Liver (tissue), 9 donors: Measurements from ENCODE around the gene PIGL. TPM values are rescaled to one million over a fixed set of nuclear protein-coding genes. Genes with fewer than 3 reads are reported as not detected.

Experiments
- DNase-seq: peaks from one replicate; pipeline ENCODE4 v3.0.0-alpha.2; 2017; ENCODE audit warnings: low spot score
- H3K27ac ChIP-seq, 2 donors: one replicate each; pipeline ENCODE4 v1.7.0; 2013; ENCODE audit warnings: inconsistent platforms in 2 of 2, low read length in 2 of 2, control low read depth in 1 of 2, low read depth in 1 of 2, mild to moderate bottlenecking in 1 of 2
- H3K27me3 ChIP-seq, 4 donors: one replicate each; pipeline versions ENCODE4 v1.6.1 to v1.7.0; 2013; ENCODE audit warnings: low read length in 3 of 4, inconsistent platforms in 1 of 4, mild to moderate bottlenecking in 1 of 4, moderate library complexity in 1 of 4; ENCODE audit not compliant: control insufficient read depth in 4 of 4, insufficient read depth in 4 of 4
- H3K36me3 ChIP-seq, 4 donors: one replicate each; pipeline versions ENCODE4 v1.6.1 to v1.7.0; 2013; ENCODE audit warnings: low read length in 3 of 4, mild to moderate bottlenecking in 3 of 4, low read depth in 1 of 4, moderate library complexity in 1 of 4; ENCODE audit not compliant: control insufficient read depth in 4 of 4, insufficient read depth in 3 of 4
- H3K4me1 ChIP-seq, 4 donors: one replicate each; pipeline versions ENCODE4 v1.6.1 to v1.7.0; 2013; ENCODE audit warnings: low read length in 3 of 4, mild to moderate bottlenecking in 3 of 4, moderate library complexity in 1 of 4; ENCODE audit not compliant: control insufficient read depth in 4 of 4, insufficient read depth in 4 of 4
- H3K4me3 ChIP-seq, 3 donors: one replicate each; pipeline versions ENCODE4 v1.6.1 to v1.7.0; 2013; ENCODE audit warnings: low read length in 3 of 3, control low read depth in 1 of 3, low read depth in 1 of 3, mild to moderate bottlenecking in 1 of 3
- H3K9ac ChIP-seq, 2 donors: one replicate each; pipeline ENCODE4 v1.7.0; 2013; ENCODE audit warnings: low read length in 2 of 2, mild to moderate bottlenecking in 2 of 2, moderate library complexity in 2 of 2, control low read depth in 1 of 2, low read depth in 1 of 2
- H3K9me3 ChIP-seq, 4 donors: one replicate each; pipeline versions ENCODE4 v1.6.1 to v1.7.0; 2013; ENCODE audit warnings: low read length in 3 of 4; ENCODE audit not compliant: control insufficient read depth in 4 of 4
- CTCF ChIP-seq: fragments of 150-350 bp; IDR thresholded peaks from 2 replicates; pipeline ENCODE4 v1.5.1; 2017; ENCODE audit warnings: improper control_type of control experiment, low read depth, low read length; ENCODE audit not compliant: missing input control
- EGR1 ChIP-seq, 2 donors: IDR thresholded peaks; 2 replicates each; pipeline ENCODE4 v1.6.1; 2016 to 2018; ENCODE audit warnings: antibody characterized with exemption in 2 of 2, low read depth in 2 of 2
- FOXA1 ChIP-seq: IDR thresholded peaks from 2 replicates; pipeline ENCODE4 v1.6.1; 2016; ENCODE audit warnings: antibody characterized with exemption
- FOXA2 ChIP-seq: IDR thresholded peaks from 2 replicates; pipeline ENCODE4 v1.6.1; 2016; ENCODE audit warnings: antibody characterized with exemption
- GABPA ChIP-seq, 2 donors: IDR thresholded peaks in 1 of 2; conservative IDR thresholded peaks in 1 of 2; 2 replicates each; pipeline ENCODE4 v1.6.1; 2016; ENCODE audit warnings: antibody characterized with exemption in 2 of 2, mild to moderate bottlenecking in 1 of 2, moderate library complexity in 1 of 2
- HNF4A ChIP-seq, 2 donors: conservative IDR thresholded peaks; 2 replicates each; pipeline ENCODE4 v1.6.1; 2016; ENCODE audit warnings: antibody characterized with exemption in 2 of 2, mild to moderate bottlenecking in 2 of 2
- HNF4G ChIP-seq: IDR thresholded peaks from 2 replicates; pipeline ENCODE4 v1.6.1; 2016; ENCODE audit warnings: antibody characterized with exemption
- JUND ChIP-seq, 2 donors: IDR thresholded peaks; 2 replicates each; pipeline ENCODE4 v1.6.1; 2016; ENCODE audit warnings: antibody characterized with exemption in 2 of 2
- NR2F2 ChIP-seq: IDR thresholded peaks from 2 replicates; pipeline ENCODE4 v1.6.1; 2016; ENCODE audit warnings: antibody characterized with exemption
- RAD21 ChIP-seq, 2 donors: IDR thresholded peaks; 2 replicates each; pipeline ENCODE4 v1.6.1; 2016; ENCODE audit warnings: antibody characterized with exemption in 2 of 2, mild to moderate bottlenecking in 2 of 2
- RXRA ChIP-seq, 2 donors: IDR thresholded peaks; 2 replicates each; pipeline ENCODE4 v1.6.1; 2017 to 2018; ENCODE audit warnings: antibody characterized with exemption in 2 of 2, mild to moderate bottlenecking in 1 of 2
- SP1 ChIP-seq: IDR thresholded peaks from 2 replicates; pipeline ENCODE4 v1.6.1; 2018; ENCODE audit warnings: antibody characterized with exemption, mild to moderate bottlenecking
- TAF1 ChIP-seq: conservative IDR thresholded peaks from 2 replicates; pipeline ENCODE4 v1.6.1; 2016; ENCODE audit warnings: antibody characterized with exemption, mild to moderate bottlenecking
- YY1 ChIP-seq: IDR thresholded peaks from 2 replicates; pipeline ENCODE4 v1.6.1; 2016; ENCODE audit warnings: antibody characterized with exemption, mild to moderate bottlenecking
- ZBTB33 ChIP-seq: IDR thresholded peaks from 2 replicates; pipeline ENCODE4 v1.6.1; 2016; ENCODE audit warnings: antibody characterized with exemption
- WGBS: extraction: QIAGEN DNeasy Blood & Tissue Kit; methylation state at CpG from one replicate; pipeline ENCODE4 v1.1.7; 2013; 5-methylcytosine and 5-hydroxymethylcytosine counted together
- polyA plus RNA-seq, 2 donors: library from polyadenylated mRNA; stranded (reverse) in 1 of 2; unstranded in 1 of 2; fragments of 200-250 nt in 1 of 2; fragments of >200 nt in 1 of 2; fragmentation: Nextera tagmentation in 1 of 2; extraction: Ambion mirVana in 1 of 2; gene quantifications; one replicate each; pipeline versions ENCODE4 v1.2.1 to v1.2.3, GENCODE V29; 2013 to 2015
- total RNA-seq, 2 donors: library from RNA; depleted of rRNA; stranded (reverse); fragments of >200 nt; gene quantifications; one replicate each; pipeline ENCODE4 v1.2.3, GENCODE V29; 2014
- TF ChIP-seq, protein P1 (sequence below): IDR thresholded peaks from 2 replicates; pipeline ENCODE4 v1.6.1; 2016; ENCODE audit warnings: antibody characterized with exemption
- TF ChIP-seq, protein P2 (sequence below): IDR thresholded peaks from 2 replicates; pipeline ENCODE4 v1.6.1; 2016; ENCODE audit warnings: antibody characterized with exemption, mild to moderate bottlenecking
- TF ChIP-seq, protein P3 (sequence below): IDR thresholded peaks from 2 replicates; pipeline ENCODE4 v1.6.1; 2016; ENCODE audit warnings: antibody characterized with exemption
- donor health status: healthy.
- donor health status: healthy.
- donor health status: healthy.
- donor health status: healthy.
- donor health status: healthy.

The PIGL gene
- total and polyA plus RNA-seq, 4 donors, result 6.7 to 34.7 (median 14.7) TPM

GRCh38 chr17:16288860-16289571, 72.0 kb downstream of the PIGL start:
- 55% methylated on average over 5 of the region's 5 CpGs for WGBS
- Histone ChIP-seq H3K9me3 (no peaks in the 10 kb centered on the region), H3K4me3 (no peak overlapping the region), H3K27me3 (no peaks in the 10 kb centered on the region), H3K4me1 (peaks cover 15 to 44% (median 24%) of the 10 kb centered on the region in 4 donors), H3K9ac (no peak overlapping the region), H3K27ac (peak overlapping the region in 1 of 2 donors; percentile 15), H3K36me3 (no peaks in the 10 kb centered on the region)
- DNase-seq, result no peak
- TF ChIP-seq RXRA (IDR thresholded peaks at IDR 0.05) (peak; percentile 19 to 41), HNF4A (conservative IDR thresholded peaks at IDR 0.05) (peak; percentile 74 to 82), GABPA (IDR thresholded peaks at IDR 0.05 in 1 of 2, conservative IDR thresholded peaks at IDR 0.05 in 1 of 2) (peak in 1 of 2 donors; percentile 15), ZBTB33 (no peak), SP1 (peak; percentile 29), JUND (IDR thresholded peaks at IDR 0.05) (peak in 1 of 2 donors; percentile 29), FOXA2 (peak; percentile 67), HNF4G (no peak)
- TF ChIP-seq, protein P1, sequence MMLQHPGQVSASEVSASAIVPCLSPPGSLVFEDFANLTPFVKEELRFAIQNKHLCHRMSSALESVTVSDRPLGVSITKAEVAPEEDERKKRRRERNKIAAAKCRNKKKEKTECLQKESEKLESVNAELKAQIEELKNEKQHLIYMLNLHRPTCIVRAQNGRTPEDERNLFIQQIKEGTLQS, result peak; percentile 18

GRCh38 chr17:16293931-16294330, 76.9 kb downstream of the PIGL start:
- Histone ChIP-seq H3K27ac (peak overlapping the region; percentile 27 to 48), H3K4me1 (peaks cover 0 to 24% (median 20%) of the 10 kb centered on the region in 4 donors), H3K27me3 (no peaks in the 10 kb centered on the region), H3K36me3 (no peaks in the 10 kb centered on the region), H3K9ac (no peak overlapping the region), H3K9me3 (no peaks in the 10 kb centered on the region), H3K4me3 (no peak overlapping the region)
- 79% methylated on average over 3 of the region's 3 CpGs for WGBS
- no peak for DNase-seq
- TF ChIP-seq NR2F2, result no peak
- no peak for TF ChIP-seq FOXA1
- TF ChIP-seq TAF1, result no peak
- no peak for TF ChIP-seq CTCF
- no peak for TF ChIP-seq EGR1 (IDR thresholded peaks at IDR 0.05; ENCODE audit: low read depth in 2 of 2)
- TF ChIP-seq HNF4G, result no peak
- no peak for TF ChIP-seq HNF4A (conservative IDR thresholded peaks at IDR 0.05)
- TF ChIP-seq, protein P2, sequence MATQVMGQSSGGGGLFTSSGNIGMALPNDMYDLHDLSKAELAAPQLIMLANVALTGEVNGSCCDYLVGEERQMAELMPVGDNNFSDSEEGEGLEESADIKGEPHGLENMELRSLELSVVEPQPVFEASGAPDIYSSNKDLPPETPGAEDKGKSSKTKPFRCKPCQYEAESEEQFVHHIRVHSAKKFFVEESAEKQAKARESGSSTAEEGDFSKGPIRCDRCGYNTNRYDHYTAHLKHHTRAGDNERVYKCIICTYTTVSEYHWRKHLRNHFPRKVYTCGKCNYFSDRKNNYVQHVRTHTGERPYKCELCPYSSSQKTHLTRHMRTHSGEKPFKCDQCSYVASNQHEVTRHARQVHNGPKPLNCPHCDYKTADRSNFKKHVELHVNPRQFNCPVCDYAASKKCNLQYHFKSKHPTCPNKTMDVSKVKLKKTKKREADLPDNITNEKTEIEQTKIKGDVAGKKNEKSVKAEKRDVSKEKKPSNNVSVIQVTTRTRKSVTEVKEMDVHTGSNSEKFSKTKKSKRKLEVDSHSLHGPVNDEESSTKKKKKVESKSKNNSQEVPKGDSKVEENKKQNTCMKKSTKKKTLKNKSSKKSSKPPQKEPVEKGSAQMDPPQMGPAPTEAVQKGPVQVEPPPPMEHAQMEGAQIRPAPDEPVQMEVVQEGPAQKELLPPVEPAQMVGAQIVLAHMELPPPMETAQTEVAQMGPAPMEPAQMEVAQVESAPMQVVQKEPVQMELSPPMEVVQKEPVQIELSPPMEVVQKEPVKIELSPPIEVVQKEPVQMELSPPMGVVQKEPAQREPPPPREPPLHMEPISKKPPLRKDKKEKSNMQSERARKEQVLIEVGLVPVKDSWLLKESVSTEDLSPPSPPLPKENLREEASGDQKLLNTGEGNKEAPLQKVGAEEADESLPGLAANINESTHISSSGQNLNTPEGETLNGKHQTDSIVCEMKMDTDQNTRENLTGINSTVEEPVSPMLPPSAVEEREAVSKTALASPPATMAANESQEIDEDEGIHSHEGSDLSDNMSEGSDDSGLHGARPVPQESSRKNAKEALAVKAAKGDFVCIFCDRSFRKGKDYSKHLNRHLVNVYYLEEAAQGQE, result no peak
- TF ChIP-seq, protein P1, result no peak
- TF ChIP-seq SP1, result no peak
- no peak for TF ChIP-seq JUND (IDR thresholded peaks at IDR 0.05)
- TF ChIP-seq GABPA (IDR thresholded peaks at IDR 0.05 in 1 of 2, conservative IDR thresholded peaks at IDR 0.05 in 1 of 2), result no peak
- no peak for TF ChIP-seq ZBTB33
- TF ChIP-seq RAD21 (IDR thresholded peaks at IDR 0.05), result no peak
- TF ChIP-seq, protein P3, sequence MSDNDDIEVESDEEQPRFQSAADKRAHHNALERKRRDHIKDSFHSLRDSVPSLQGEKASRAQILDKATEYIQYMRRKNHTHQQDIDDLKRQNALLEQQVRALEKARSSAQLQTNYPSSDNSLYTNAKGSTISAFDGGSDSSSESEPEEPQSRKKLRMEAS, result no peak
- no peak for TF ChIP-seq YY1
- no peak for TF ChIP-seq RXRA (IDR thresholded peaks at IDR 0.05)
- TF ChIP-seq FOXA2, result no peak
